ENCODE data around the gene DAAM1.

DNA sequence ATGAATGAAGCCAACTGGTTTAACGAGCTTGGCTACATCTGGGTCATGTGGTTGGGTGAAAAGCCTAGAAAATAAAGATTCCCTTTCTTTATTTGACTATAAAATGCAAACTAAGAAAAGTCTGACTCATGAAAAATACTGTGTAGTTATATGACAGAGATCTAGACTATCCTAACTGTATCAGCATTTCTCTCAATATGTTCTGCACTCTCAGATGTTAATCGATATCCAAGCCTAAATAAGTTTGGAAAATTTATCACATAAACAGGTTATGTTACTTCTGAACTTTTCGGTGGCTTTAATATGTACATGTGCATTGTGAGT is 133.1 kb downstream of the DAAM1 start:
- TF ChIP-seq EP300 (IDR thresholded peaks at IDR 0.05), result no peak
- TF ChIP-seq, protein P1, sequence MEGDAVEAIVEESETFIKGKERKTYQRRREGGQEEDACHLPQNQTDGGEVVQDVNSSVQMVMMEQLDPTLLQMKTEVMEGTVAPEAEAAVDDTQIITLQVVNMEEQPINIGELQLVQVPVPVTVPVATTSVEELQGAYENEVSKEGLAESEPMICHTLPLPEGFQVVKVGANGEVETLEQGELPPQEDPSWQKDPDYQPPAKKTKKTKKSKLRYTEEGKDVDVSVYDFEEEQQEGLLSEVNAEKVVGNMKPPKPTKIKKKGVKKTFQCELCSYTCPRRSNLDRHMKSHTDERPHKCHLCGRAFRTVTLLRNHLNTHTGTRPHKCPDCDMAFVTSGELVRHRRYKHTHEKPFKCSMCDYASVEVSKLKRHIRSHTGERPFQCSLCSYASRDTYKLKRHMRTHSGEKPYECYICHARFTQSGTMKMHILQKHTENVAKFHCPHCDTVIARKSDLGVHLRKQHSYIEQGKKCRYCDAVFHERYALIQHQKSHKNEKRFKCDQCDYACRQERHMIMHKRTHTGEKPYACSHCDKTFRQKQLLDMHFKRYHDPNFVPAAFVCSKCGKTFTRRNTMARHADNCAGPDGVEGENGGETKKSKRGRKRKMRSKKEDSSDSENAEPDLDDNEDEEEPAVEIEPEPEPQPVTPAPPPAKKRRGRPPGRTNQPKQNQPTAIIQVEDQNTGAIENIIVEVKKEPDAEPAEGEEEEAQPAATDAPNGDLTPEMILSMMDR (IDR thresholded peaks at IDR 0.05), result no peak
